ENCODE data around the gene MS4A15. TPM values are rescaled to one million over a fixed set of nuclear protein-coding genes. Genes with fewer than 3 reads are reported as not detected.
"Not testable (repeated sequence)": the region's sequence is repeated elsewhere in the genome, so short reads cannot be mapped to it uniquely, and the experiment has no call there.

Gene MS4A15
- total RNA-seq, 1 donor from 2014 or later = not detected

DNA sequence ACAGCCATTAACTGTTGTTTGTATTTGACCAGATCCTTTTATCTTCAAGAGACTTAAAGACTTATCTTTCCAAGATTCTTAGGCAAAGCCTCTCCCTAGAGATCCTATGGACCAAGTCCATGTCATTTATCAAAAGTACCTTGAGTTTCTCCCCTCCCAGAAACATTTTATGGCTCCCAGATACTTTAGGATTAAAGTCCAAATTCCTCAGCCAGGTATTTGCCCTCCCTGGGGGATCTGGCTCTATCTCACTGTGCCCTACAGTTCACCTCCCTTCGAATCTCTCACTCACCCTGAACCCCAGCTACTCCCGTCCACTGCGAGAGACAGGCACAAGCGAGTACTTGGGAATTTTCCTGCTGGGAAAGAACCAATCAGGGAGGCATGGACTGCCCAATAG, 45.4 kb upstream of the MS4A15 start:
- no peaks in the 10 kb centered on the region for H3K4me1 ChIP-seq (ENCODE audit: insufficient read depth, low read length)
- Mint-ChIP-seq H3K27ac (ENCODE audit: unreplicated experiment) (no peak overlapping the region), H3K4me3 (ENCODE audit: unreplicated experiment) (no peak overlapping the region), H3K9me3 (ENCODE audit: unreplicated experiment) (peaks cover 2% of the 10 kb centered on the region), H3K36me3 (ENCODE audit: low read depth, unreplicated experiment) (no peaks in the 10 kb centered on the region), H3K27me3 (ENCODE audit: low read depth, unreplicated experiment) (peaks cover 23% of the 10 kb centered on the region), H3K4me1 (ENCODE audit: low read depth, unreplicated experiment) (no peaks in the 10 kb centered on the region)
- no peak overlapping the region for H2AFZ ChIP-seq (ENCODE audit: low read depth, low read length)
- no peaks in the 10 kb centered on the region for H3K9me3 ChIP-seq (ENCODE audit: insufficient read depth, low read depth, low read length)
- no peak overlapping the region for H3K27ac ChIP-seq (ENCODE audit: low read depth, low read length)
- no peak overlapping the region for H3K4me2 ChIP-seq (ENCODE audit: low read length)
- H3K4me3 ChIP-seq (ENCODE audit: insufficient read depth, low read depth, low read length) = no peak overlapping the region
- H3K27me3 ChIP-seq (ENCODE audit: insufficient read depth, low read length) = no peaks in the 10 kb centered on the region
- no peaks in the 10 kb centered on the region for H3K79me2 ChIP-seq (ENCODE audit: insufficient read depth, low read length)
- no peaks in the 10 kb centered on the region for H4K20me1 ChIP-seq (ENCODE audit: insufficient read depth, low read length)
- TF ChIP-seq, protein P1, sequence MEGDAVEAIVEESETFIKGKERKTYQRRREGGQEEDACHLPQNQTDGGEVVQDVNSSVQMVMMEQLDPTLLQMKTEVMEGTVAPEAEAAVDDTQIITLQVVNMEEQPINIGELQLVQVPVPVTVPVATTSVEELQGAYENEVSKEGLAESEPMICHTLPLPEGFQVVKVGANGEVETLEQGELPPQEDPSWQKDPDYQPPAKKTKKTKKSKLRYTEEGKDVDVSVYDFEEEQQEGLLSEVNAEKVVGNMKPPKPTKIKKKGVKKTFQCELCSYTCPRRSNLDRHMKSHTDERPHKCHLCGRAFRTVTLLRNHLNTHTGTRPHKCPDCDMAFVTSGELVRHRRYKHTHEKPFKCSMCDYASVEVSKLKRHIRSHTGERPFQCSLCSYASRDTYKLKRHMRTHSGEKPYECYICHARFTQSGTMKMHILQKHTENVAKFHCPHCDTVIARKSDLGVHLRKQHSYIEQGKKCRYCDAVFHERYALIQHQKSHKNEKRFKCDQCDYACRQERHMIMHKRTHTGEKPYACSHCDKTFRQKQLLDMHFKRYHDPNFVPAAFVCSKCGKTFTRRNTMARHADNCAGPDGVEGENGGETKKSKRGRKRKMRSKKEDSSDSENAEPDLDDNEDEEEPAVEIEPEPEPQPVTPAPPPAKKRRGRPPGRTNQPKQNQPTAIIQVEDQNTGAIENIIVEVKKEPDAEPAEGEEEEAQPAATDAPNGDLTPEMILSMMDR (IDR thresholded peaks at IDR 0.05; ENCODE audit: insufficient read depth, low read depth, low read length) = no peak
- TF ChIP-seq EZH2 (IDR thresholded peaks at IDR 0.05; ENCODE audit: insufficient read depth, low read length) = no peak
- no peak overlapping the region for H3K9ac ChIP-seq (ENCODE audit: low read length)
- FAIRE-seq = no peak
- H3K36me3 ChIP-seq (ENCODE audit: insufficient read depth, low read length) = no peaks in the 10 kb centered on the region
- DNase-seq (ENCODE audit: low read depth) = no peak

DNA sequence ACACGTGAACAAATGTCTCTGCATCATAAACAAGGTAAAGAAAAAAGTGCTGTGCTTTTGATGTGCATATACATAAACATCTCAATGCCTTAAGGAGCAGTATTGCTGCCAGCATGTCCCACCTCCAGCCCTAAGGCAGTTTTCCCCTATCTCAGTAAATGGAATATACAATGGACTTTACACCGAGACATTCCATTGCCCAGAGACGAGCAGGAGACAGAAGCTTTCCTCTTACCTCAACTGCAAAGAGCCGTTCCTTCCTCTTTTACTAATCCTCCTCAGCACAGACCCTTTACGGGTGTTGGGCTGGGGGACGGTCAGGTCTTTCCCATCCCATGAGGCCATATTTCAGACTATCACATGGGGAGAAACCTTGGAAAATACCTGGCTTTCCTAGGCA, 43.2 kb upstream of the MS4A15 start:
- not testable (repeated sequence) for H3K27ac ChIP-seq (ENCODE audit: low read depth, low read length); H3K79me2 ChIP-seq (ENCODE audit: insufficient read depth, low read length); H3K9me3 ChIP-seq (ENCODE audit: insufficient read depth, low read depth, low read length); DNase-seq (ENCODE audit: low read depth); H4K20me1 ChIP-seq (ENCODE audit: insufficient read depth, low read length); H3K4me2 ChIP-seq (ENCODE audit: low read length); FAIRE-seq; H3K36me3 Mint-ChIP-seq (ENCODE audit: low read depth, unreplicated experiment); H3K9ac ChIP-seq (ENCODE audit: low read length); H3K4me1 ChIP-seq (ENCODE audit: insufficient read depth, low read length); H2AFZ ChIP-seq (ENCODE audit: low read depth, low read length); H3K4me3 Mint-ChIP-seq (ENCODE audit: unreplicated experiment); H3K36me3 ChIP-seq (ENCODE audit: insufficient read depth, low read length); H3K27me3 ChIP-seq (ENCODE audit: insufficient read depth, low read length); H3K27ac Mint-ChIP-seq (ENCODE audit: unreplicated experiment); H3K4me3 ChIP-seq (ENCODE audit: insufficient read depth, low read depth, low read length); H3K4me1 Mint-ChIP-seq (ENCODE audit: low read depth, unreplicated experiment)
- Mint-ChIP-seq H3K9me3 (ENCODE audit: unreplicated experiment) (peaks cover 10% of the 10 kb centered on the region), H3K27me3 (ENCODE audit: low read depth, unreplicated experiment) (peaks cover 18% of the 10 kb centered on the region)

DNA sequence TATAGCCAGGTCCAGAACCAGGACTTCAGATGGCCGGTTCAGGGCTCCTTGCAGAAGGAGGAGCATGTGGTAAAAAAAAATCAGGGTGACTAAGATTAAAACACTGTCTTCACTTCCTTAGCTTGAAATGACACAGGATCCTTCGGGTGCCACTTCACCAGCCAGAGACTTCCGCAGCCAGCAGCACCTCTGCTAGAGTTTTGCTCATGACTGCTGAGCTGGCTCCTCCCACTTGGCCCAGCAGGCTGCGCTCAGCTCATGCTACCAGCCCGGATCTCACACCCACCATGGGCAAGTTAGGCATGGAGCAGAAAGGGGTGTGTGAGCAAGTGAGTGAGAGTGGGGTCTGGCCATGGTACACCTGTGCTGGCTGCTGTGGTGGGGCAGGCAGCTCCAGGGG, 38.7 kb upstream of the MS4A15 start:
- peaks cover 10% of the 10 kb centered on the region for H3K9me3 Mint-ChIP-seq (ENCODE audit: unreplicated experiment)
- no peak overlapping the region for H3K9ac ChIP-seq (ENCODE audit: low read length)
- H3K4me1 Mint-ChIP-seq (ENCODE audit: low read depth, unreplicated experiment) = no peaks in the 10 kb centered on the region
- no peak overlapping the region for H3K27ac ChIP-seq (ENCODE audit: low read depth, low read length)
- H3K27me3 ChIP-seq (ENCODE audit: insufficient read depth, low read length) = no peaks in the 10 kb centered on the region
- H3K27ac Mint-ChIP-seq (ENCODE audit: unreplicated experiment) = no peak overlapping the region
- H3K36me3 Mint-ChIP-seq (ENCODE audit: low read depth, unreplicated experiment) = no peaks in the 10 kb centered on the region
- H3K36me3 ChIP-seq (ENCODE audit: insufficient read depth, low read length) = no peaks in the 10 kb centered on the region
- no peaks in the 10 kb centered on the region for H3K79me2 ChIP-seq (ENCODE audit: insufficient read depth, low read length)
- no peak overlapping the region for H3K4me3 Mint-ChIP-seq (ENCODE audit: unreplicated experiment)
- TF ChIP-seq EZH2 (IDR thresholded peaks at IDR 0.05; ENCODE audit: insufficient read depth, low read length) = no peak
- TF ChIP-seq, protein P1 (IDR thresholded peaks at IDR 0.05; ENCODE audit: insufficient read depth, low read depth, low read length) = no peak
- no peak overlapping the region for H3K4me2 ChIP-seq (ENCODE audit: low read length)
- H4K20me1 ChIP-seq (ENCODE audit: insufficient read depth, low read length) = no peaks in the 10 kb centered on the region
- peaks cover 2% of the 10 kb centered on the region for H3K9me3 ChIP-seq (ENCODE audit: insufficient read depth, low read depth, low read length)
- no peak overlapping the region for H2AFZ ChIP-seq (ENCODE audit: low read depth, low read length)
- no peak for DNase-seq (ENCODE audit: low read depth)
- H3K4me1 ChIP-seq (ENCODE audit: insufficient read depth, low read length) = no peaks in the 10 kb centered on the region
- H3K4me3 ChIP-seq (ENCODE audit: insufficient read depth, low read depth, low read length) = no peak overlapping the region
- no peak for FAIRE-seq
- H3K27me3 Mint-ChIP-seq (ENCODE audit: low read depth, unreplicated experiment) = peaks cover 19% of the 10 kb centered on the region

All from astrocyte (in vitro differentiated cells and primary cell).